ENCODE results near the gene TRIM46. TPM values are rescaled to one million over a fixed set of nuclear protein-coding genes. Genes with fewer than 3 reads are reported as not detected.
A peak's percentile ranks its signal among the peaks of the same experiment; 100 is the strongest.

TRIM46 gene
- total and polyA plus RNA-seq, 10 donors = 0.35 to 3.6 (median 1.2) TPM

- H3K36me3 ChIP-seq = peaks cover 0 to 4% (median 0%) of the 10 kb centered on the region in 6 donors
- TF ChIP-seq CTCF (IDR thresholded peaks at IDR 0.05 in 8 of 11, conservative IDR thresholded peaks at IDR 0.05 in 3 of 11) = peak in 5 of 11 experiments; percentile 12 to 32 (median 20)
- peak in 2 of 3 donors; percentile 53 to 59 for TF ChIP-seq POLR2AphosphoS5 (IDR thresholded peaks at IDR 0.05)
- no peak for TF ChIP-seq POLR2A (IDR thresholded peaks at IDR 0.05)
- no peaks in the 10 kb centered on the region for H3K9me3 ChIP-seq
- H3K4me3 ChIP-seq = no peak overlapping the region
- no peaks in the 10 kb centered on the region for H3K27me3 ChIP-seq (replicated peaks in 1 of 7)
- H3K4me1 ChIP-seq = peaks cover 9 to 34% (median 27%) of the 10 kb centered on the region in 6 donors
- 55 to 65% (median 59%) methylated on average over 13 to 21 of the region's 21 CpGs for WGBS, 5 donors
- intact Hi-C loops (cut with DNase I; ENCODE audit: low total_unique reads) = no loop called here
- peak overlapping the region in 7 of 8 donors; percentile 20 to 82 (median 56) for H3K27ac ChIP-seq
- peak; percentile 88 for DNase-seq
Measured at GRCh38 chr1:155184835-155185782, 11.5 kb downstream of the TRIM46 start.

- no peak for TF ChIP-seq POLR2A (IDR thresholded peaks at IDR 0.05)
- TF ChIP-seq CTCF (IDR thresholded peaks at IDR 0.05 in 8 of 11, conservative IDR thresholded peaks at IDR 0.05 in 3 of 11) = no peak
- no peak for TF ChIP-seq POLR2AphosphoS5 (IDR thresholded peaks at IDR 0.05)
- intact Hi-C loops (cut with DNase I; ENCODE audit: low total_unique reads) = no loop called here
- H3K4me1 ChIP-seq = peaks cover 9 to 33% (median 27%) of the 10 kb centered on the region in 6 donors
- no peak for DNase-seq
- peak overlapping the region in 5 of 8 donors; percentile 54 to 82 (median 73) for H3K27ac ChIP-seq
- no peaks in the 10 kb centered on the region for H3K36me3 ChIP-seq
- H3K27me3 ChIP-seq (replicated peaks in 1 of 7) = no peaks in the 10 kb centered on the region
- no peaks in the 10 kb centered on the region for H3K9me3 ChIP-seq
- H3K4me3 ChIP-seq = no peak overlapping the region
- WGBS, 5 donors = 60 to 85% (median 65%) methylated on average over 6 of the region's 6 CpGs
Measured at GRCh38 chr1:155185783-155186066, 12.1 kb downstream of the TRIM46 start.

- Histone ChIP-seq H3K27me3 (replicated peaks in 1 of 7) (no peaks in the 10 kb centered on the region), H3K27ac (peak overlapping the region in 4 of 8 donors; percentile 54 to 82 (median 74)), H3K4me3 (no peak overlapping the region), H3K36me3 (no peaks in the 10 kb centered on the region), H3K9me3 (no peaks in the 10 kb centered on the region), H3K4me1 (peaks cover 9 to 29% (median 27%) of the 10 kb centered on the region in 6 donors)
- TF ChIP-seq POLR2A (IDR thresholded peaks at IDR 0.05) (no peak), POLR2AphosphoS5 (IDR thresholded peaks at IDR 0.05) (no peak), CTCF (IDR thresholded peaks at IDR 0.05 in 8 of 11, conservative IDR thresholded peaks at IDR 0.05 in 3 of 11) (no peak)
- 79 to 89% (median 85%) methylated on average over 6 to 8 of the region's 8 CpGs for WGBS, 5 donors
- no peak for DNase-seq
- intact Hi-C loops (cut with DNase I; ENCODE audit: low total_unique reads) = no loop called here
Measured at GRCh38 chr1:155186067-155186793, 12.6 kb downstream of the TRIM46 start.
